ENCODE measurements around the gene UBE2D2. TPM values are rescaled to one million over a fixed set of nuclear protein-coding genes. Genes with fewer than 3 reads are reported as not detected.

UBE2D2 gene
- polyA plus RNA-seq, 3 donors: 41.2 to 167 (median 133) TPM

DNA sequence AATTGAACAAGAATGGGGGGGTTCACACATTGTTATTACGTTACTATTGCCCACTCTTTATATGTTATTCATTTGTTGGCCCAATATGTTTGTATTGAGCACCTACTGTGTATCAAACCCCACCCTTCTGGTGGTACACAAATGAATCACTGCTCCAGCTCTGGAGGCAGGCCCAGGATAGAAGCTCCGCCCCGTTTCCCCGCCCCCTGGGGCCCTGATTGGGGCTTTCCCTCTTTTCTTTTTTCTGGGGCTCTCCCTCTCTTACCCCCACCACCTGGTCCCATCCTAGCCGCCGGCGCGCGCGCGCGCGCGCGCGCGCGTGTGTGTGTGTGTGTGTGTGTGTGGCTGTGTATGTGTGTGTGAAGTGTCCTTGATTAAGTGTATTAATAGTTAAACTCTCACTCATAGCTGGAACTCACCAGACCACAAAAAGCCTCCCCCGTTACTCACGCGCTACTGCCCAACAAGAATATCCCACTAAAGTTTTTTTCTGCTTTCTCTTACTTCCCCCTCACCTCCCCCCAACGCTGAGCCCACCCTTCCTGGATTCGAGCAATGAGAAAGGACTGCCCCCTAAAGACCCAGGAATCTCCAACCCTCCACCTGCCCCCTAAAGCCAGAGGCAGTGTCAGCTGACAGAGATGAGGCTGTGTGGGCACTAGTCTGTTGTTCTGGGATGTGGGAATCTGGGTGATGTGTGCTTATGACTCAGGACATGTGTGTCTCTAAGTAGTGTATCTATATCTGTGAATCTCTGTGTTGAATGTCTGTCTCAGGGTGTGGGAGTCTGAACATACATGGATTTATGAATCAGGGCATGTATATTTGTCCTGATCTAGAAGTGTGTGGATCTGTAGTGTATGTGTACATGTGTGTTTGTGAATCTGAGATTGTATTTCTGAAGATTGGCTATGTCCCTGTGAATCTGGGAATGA lies 91.0 kb downstream of the UBE2D2 start:
- WGBS (ENCODE audit: insufficient coverage): 10% methylated on average over 2 of the region's 23 CpGs
- Histone ChIP-seq H3K9ac (ENCODE audit: insufficient read depth, low read length, poor library complexity, severe bottlenecking) (no peak overlapping the region), H3K79me2 (ENCODE audit: insufficient read depth, low read length) (peaks cover 65% of the 10 kb centered on the region), H3K27ac (ENCODE audit: low read depth in 1 of 2, low read length in 2 of 2) (peak overlapping the region in 1 of 2 donors; percentile 52), H3K9me3 (replicated peaks in 1 of 2; ENCODE audit: control insufficient read depth in 1 of 2, insufficient read depth in 1 of 2, low read length in 2 of 2) (no peaks in the 10 kb centered on the region), H3K27me3 (ENCODE audit: control insufficient read depth in 2 of 2, insufficient read depth in 2 of 2, low read length in 2 of 2) (peaks cover 5 to 46% of the 10 kb centered on the region in 2 donors), H3K4me2 (replicated peaks; ENCODE audit: extremely low read depth, low read length, poor library complexity, severe bottlenecking) (peak overlapping the region; percentile 95), H3K4me1 (ENCODE audit: control insufficient read depth in 1 of 2, insufficient read depth in 2 of 2, low read length in 2 of 2) (peaks cover 53 to 65% of the 10 kb centered on the region in 2 donors), H3K36me3 (replicated peaks in 1 of 2; ENCODE audit: control insufficient read depth in 1 of 2, insufficient read depth in 2 of 2, low read length in 2 of 2) (no peaks in the 10 kb centered on the region), H2AFZ (ENCODE audit: insufficient read depth, low read depth, low read length, poor library complexity, severe bottlenecking) (no peak overlapping the region), H3K4me3 (replicated peaks in 1 of 3; ENCODE audit: low read depth in 2 of 3, low read length in 3 of 3) (peak overlapping the region in 1 of 3 experiments; percentile 89), H4K20me1 (ENCODE audit: insufficient read depth, low read length) (peaks cover 55% of the 10 kb centered on the region)
- peak overlapping the region; percentile 43 to 92 (median 66) for H3K27ac Mint-ChIP-seq
- peaks cover 60% of the 10 kb centered on the region for H3K4me1 Mint-ChIP-seq
- intact Hi-C loops (cut with micrococcal nuclease): loop anchor here in 1 of 2 donors (1.0 to 2.0 kb wide), 2 partner anchors 8 to 13 kb away; no protein-coding TSS in a partner anchor
- peaks cover 0 to 17% (median 3%) of the 10 kb centered on the region in 7 donors for H3K9me3 Mint-ChIP-seq
- H3K4me3 Mint-ChIP-seq: peak overlapping the region; percentile 99 to 100
- peak; percentile 64 to 82 (median 67) for DNase-seq
- TF ChIP-seq, protein P1, sequence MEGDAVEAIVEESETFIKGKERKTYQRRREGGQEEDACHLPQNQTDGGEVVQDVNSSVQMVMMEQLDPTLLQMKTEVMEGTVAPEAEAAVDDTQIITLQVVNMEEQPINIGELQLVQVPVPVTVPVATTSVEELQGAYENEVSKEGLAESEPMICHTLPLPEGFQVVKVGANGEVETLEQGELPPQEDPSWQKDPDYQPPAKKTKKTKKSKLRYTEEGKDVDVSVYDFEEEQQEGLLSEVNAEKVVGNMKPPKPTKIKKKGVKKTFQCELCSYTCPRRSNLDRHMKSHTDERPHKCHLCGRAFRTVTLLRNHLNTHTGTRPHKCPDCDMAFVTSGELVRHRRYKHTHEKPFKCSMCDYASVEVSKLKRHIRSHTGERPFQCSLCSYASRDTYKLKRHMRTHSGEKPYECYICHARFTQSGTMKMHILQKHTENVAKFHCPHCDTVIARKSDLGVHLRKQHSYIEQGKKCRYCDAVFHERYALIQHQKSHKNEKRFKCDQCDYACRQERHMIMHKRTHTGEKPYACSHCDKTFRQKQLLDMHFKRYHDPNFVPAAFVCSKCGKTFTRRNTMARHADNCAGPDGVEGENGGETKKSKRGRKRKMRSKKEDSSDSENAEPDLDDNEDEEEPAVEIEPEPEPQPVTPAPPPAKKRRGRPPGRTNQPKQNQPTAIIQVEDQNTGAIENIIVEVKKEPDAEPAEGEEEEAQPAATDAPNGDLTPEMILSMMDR (IDR thresholded peaks at IDR 0.05): no peak
- H3K27me3 Mint-ChIP-seq (ENCODE audit: low read depth in 3 of 3): peaks cover 37 to 72% (median 47%) of the 10 kb centered on the region in 3 donors
- peaks cover 21 to 31% of the 10 kb centered on the region in 2 donors for H3K36me3 Mint-ChIP-seq

DNA sequence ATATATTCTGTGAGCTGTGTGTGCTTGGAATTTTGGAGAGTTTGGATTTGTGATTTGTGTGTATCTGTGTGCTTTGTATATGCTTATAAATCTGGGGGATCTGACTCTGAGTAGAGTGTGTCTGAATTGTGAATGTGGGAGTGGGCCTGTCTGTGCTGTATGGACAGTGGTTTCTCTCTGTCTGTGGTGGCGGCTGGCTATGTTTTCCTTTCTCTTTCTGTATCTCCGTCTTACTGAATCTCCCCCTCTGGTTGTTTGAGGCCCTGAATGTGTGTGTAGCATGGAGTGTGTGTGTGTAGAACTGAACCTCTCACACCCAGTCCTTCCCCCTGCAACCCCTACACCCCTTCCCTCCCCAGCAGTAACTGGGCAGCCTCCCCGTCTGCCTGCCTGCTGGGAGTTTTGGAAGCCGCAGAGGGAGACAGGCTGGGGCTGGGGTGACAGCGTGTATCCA lies 91.7 kb downstream of the UBE2D2 start:
- H3K4me1 Mint-ChIP-seq: peaks cover 59% of the 10 kb centered on the region
- peak overlapping the region in 1 of 2 donors; percentile 52 for H3K27ac ChIP-seq (ENCODE audit: low read depth in 1 of 2, low read length in 2 of 2)
- H3K9ac ChIP-seq (ENCODE audit: insufficient read depth, low read length, poor library complexity, severe bottlenecking): no peak overlapping the region
- peaks cover 5 to 39% of the 10 kb centered on the region in 2 donors for H3K27me3 ChIP-seq (ENCODE audit: control insufficient read depth in 2 of 2, insufficient read depth in 2 of 2, low read length in 2 of 2)
- peak overlapping the region; percentile 99 to 100 for H3K4me3 Mint-ChIP-seq
- H3K4me1 ChIP-seq (ENCODE audit: control insufficient read depth in 1 of 2, insufficient read depth in 2 of 2, low read length in 2 of 2): peaks cover 53 to 65% of the 10 kb centered on the region in 2 donors
- DNase-seq: no peak
- peak overlapping the region; percentile 18 to 92 (median 66) for H3K27ac Mint-ChIP-seq
- no CpG with 5 or more reads among the region's 5 CpGs for WGBS (ENCODE audit: insufficient coverage)
- peaks cover 0 to 17% (median 3%) of the 10 kb centered on the region in 7 donors for H3K9me3 Mint-ChIP-seq
- H3K36me3 Mint-ChIP-seq: peaks cover 21 to 35% of the 10 kb centered on the region in 2 donors
- TF ChIP-seq, protein P1 (IDR thresholded peaks at IDR 0.05): no peak
- H3K4me2 ChIP-seq (replicated peaks; ENCODE audit: extremely low read depth, low read length, poor library complexity, severe bottlenecking): peak overlapping the region; percentile 95
- peaks cover 31 to 65% (median 48%) of the 10 kb centered on the region in 3 donors for H3K27me3 Mint-ChIP-seq (ENCODE audit: low read depth in 3 of 3)
- peaks cover 70% of the 10 kb centered on the region for H3K79me2 ChIP-seq (ENCODE audit: insufficient read depth, low read length)
- H2AFZ ChIP-seq (ENCODE audit: insufficient read depth, low read depth, low read length, poor library complexity, severe bottlenecking): no peak overlapping the region
- intact Hi-C loops (cut with micrococcal nuclease): loop anchor here in 1 of 2 donors (1.0 kb wide), 1 partner anchor 7 kb away; no protein-coding TSS in a partner anchor
- H3K36me3 ChIP-seq (replicated peaks in 1 of 2; ENCODE audit: control insufficient read depth in 1 of 2, insufficient read depth in 2 of 2, low read length in 2 of 2): no peaks in the 10 kb centered on the region
- no peaks in the 10 kb centered on the region for H3K9me3 ChIP-seq (replicated peaks in 1 of 2; ENCODE audit: control insufficient read depth in 1 of 2, insufficient read depth in 1 of 2, low read length in 2 of 2)
- peaks cover 53% of the 10 kb centered on the region for H4K20me1 ChIP-seq (ENCODE audit: insufficient read depth, low read length)
- peak overlapping the region in 1 of 3 experiments; percentile 89 for H3K4me3 ChIP-seq (replicated peaks in 1 of 3; ENCODE audit: low read depth in 2 of 3, low read length in 3 of 3)

Measured in CD14-positive monocyte (primary cell).